GM10266 (cell line): Measurements from ENCODE around the gene NUP210.

ENCODE experiments used
- DNase-seq: peaks from one replicate; pipeline ENCODE4 v3.0.0; 2012; ENCODE audit errors: extremely low spot score
- CTCF ChIP-seq: IDR thresholded peaks from 2 replicates; pipeline ENCODE4 v1.5.1; 2012; ENCODE audit warnings: mild to moderate bottlenecking, low read depth; ENCODE audit not compliant: control insufficient read depth, insufficient read depth; ENCODE audit errors: missing control alignments

The NUP210 gene

GRCh38 chr3:13372656-13373055 lies 47.5 kb downstream of the NUP210 start:
- TF ChIP-seq CTCF = no peak

DNA sequence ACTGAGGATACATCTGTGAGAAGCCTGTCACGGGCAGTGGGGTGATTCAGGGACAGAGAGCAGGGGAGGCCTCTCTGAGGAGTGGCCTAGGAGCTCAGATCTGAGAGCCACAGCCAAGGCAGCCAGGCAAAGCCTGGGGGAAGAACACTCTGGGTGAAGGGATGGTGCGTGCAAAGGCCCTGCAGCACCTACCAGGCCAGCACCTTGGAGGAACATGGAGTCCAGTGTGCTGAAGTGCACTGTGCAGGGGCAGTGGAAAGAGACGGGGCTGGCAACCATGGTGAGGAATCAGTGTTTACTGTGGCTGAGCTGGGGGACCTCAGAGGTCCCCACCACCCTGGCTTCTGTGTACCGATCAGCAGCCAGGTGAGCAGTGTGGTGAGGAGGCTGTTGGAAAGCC lies 48.0 kb downstream of the NUP210 start:
- no peak for DNase-seq
- TF ChIP-seq CTCF = no peak

More at GRCh38 chr3:13372656-13373055, 47.5 kb downstream of the NUP210 start:
- DNase-seq = no peak

DNA sequence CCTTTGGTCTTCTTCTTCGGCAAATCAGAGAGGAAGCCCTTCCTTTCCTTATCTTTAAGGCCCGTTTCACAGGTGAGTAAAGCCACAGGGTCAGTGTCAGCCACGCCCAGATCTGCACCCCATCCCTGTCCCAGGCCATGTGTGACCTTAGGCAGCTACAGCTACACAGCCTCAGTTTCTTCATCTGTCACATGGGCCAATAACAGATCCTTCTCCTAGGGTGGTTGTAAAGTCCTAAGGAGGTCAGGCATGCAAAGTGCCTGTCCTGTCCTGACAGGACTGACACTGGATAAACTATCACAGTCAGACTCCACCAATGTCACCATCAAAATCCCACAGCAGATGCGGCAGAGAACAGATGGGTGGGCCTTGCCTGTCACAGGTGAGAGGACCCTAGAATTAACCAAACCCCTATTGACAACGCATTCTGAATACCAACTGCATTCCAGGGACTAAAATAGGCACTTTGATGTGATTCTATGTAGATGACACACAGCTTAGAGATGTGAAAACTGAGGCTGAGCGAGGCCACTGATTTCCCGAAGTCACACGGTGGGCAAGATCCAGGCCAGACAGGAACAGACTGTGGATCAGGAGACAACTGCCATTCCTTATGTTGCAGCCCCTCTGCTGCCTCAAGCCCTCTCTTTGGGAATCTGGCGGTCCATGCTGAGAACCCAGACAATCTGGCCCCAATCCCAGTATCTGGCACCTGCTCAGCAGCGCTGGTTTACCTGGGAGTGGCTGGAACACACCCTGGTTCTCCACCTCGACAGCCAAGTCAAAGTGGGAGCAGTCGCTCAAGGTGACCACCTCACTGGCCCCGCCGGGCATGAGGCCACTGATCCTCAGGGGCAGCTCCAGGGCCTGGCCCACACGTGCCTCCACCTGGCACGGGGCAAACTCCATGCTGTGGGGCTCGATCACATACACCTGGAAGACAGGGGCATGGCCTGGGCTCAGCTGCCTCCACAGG lies 48.7 kb downstream of the NUP210 start:
- TF ChIP-seq CTCF = no peak
- DNase-seq = no peak

DNA sequence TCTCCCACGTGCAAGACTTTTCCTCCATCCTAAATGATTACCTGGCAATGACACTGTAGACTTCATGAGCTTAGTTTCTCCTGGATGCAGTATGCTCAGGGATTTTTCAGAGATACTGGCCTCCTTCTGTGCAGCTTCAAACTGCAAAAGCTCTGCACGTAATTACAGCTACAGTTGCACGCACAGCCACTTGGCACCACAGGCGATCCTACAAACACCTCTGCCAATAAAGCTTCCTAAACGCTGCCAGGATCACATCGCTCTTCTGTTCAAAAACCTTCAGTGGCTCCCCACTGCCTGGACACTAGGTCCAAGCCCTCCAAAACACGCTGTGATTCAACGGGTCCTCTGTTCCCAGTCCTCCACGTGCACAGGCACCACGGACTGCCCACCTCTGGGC lies 49.5 kb downstream of the NUP210 start:
- TF ChIP-seq CTCF = no peak

DNA sequence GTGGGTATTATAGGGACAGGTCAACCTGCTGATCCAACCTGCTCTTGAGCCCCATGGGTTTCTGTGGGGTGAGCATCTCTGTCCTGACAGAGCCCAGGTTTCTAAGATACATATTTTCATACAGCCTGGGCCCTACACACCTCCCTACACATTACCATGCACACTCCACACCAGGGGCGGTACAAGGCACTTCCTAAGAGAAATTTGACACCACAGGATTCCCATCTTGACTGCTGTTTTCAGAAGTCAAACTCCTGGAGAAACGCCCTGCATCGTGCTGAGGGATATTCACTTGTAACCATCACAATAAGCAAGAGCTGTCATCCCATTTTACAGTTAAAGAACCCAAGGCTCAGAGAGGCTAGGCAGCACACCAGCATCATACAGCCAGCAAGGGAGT lies 50.1 kb downstream of the NUP210 start:
- DNase-seq = no peak
- TF ChIP-seq CTCF = no peak

More for the DNA sequence above, 49.5 kb downstream of the NUP210 start:
- no peak for DNase-seq

- DNase-seq = no peak
- no peak for TF ChIP-seq CTCF
Observed at GRCh38 chr3:13368834-13369233, 51.3 kb downstream of the NUP210 start.

GRCh38 chr3:13367728-13368127 lies 52.4 kb downstream of the NUP210 start:
- no peak for DNase-seq
- no peak for TF ChIP-seq CTCF
